Uterus (tissue), 2 donors: ENCODE data around the gene ADRA2B.

Source experiments
- CTCF ChIP-seq, 4 experiments: fragments of 200-600 bp in 2 of 4; fragments of 450-650 bp in 2 of 4; sonication (generic) in 2 of 4; IDR thresholded peaks; one replicate each; pipeline ENCODE4 v1.5.1; 2016 to 2019; ENCODE audit warnings: antibody characterized with exemption in 4 of 4, mild to moderate bottlenecking in 2 of 4, moderate library complexity in 1 of 4
- POLR2A ChIP-seq, 2 donors: fragments of 450-650 bp; IDR thresholded peaks; one replicate each; pipeline ENCODE4 v1.6.1; 2016; ENCODE audit warnings: antibody characterized with exemption in 2 of 2, mild to moderate bottlenecking in 1 of 2, moderate library complexity in 1 of 2

GRCh38 chr2:96154506-96155380, 38.4 kb upstream of the ADRA2B start:
- TF ChIP-seq CTCF (IDR thresholded peaks at IDR 0.05) (no peak), POLR2A (IDR thresholded peaks at IDR 0.05) (no peak)
